Liver (tissue), 9 donors: Measurements from ENCODE around the gene ABHD12. TPM values are rescaled to one million over a fixed set of nuclear protein-coding genes. Genes with fewer than 3 reads are reported as not detected.

Experiments
- DNase-seq: peaks from one replicate; pipeline ENCODE4 v3.0.0-alpha.2; 2017; ENCODE audit warnings: low spot score
- H3K27ac ChIP-seq, 2 donors: one replicate each; pipeline ENCODE4 v1.7.0; 2013; ENCODE audit warnings: inconsistent platforms in 2 of 2, low read length in 2 of 2, control low read depth in 1 of 2, low read depth in 1 of 2, mild to moderate bottlenecking in 1 of 2
- H3K27me3 ChIP-seq, 4 donors: one replicate each; pipeline versions ENCODE4 v1.6.1 to v1.7.0; 2013; ENCODE audit warnings: low read length in 3 of 4, inconsistent platforms in 1 of 4, mild to moderate bottlenecking in 1 of 4, moderate library complexity in 1 of 4; ENCODE audit not compliant: control insufficient read depth in 4 of 4, insufficient read depth in 4 of 4
- H3K36me3 ChIP-seq, 4 donors: one replicate each; pipeline versions ENCODE4 v1.6.1 to v1.7.0; 2013; ENCODE audit warnings: low read length in 3 of 4, mild to moderate bottlenecking in 3 of 4, low read depth in 1 of 4, moderate library complexity in 1 of 4; ENCODE audit not compliant: control insufficient read depth in 4 of 4, insufficient read depth in 3 of 4
- H3K4me1 ChIP-seq, 4 donors: one replicate each; pipeline versions ENCODE4 v1.6.1 to v1.7.0; 2013; ENCODE audit warnings: low read length in 3 of 4, mild to moderate bottlenecking in 3 of 4, moderate library complexity in 1 of 4; ENCODE audit not compliant: control insufficient read depth in 4 of 4, insufficient read depth in 4 of 4
- H3K4me3 ChIP-seq, 3 donors: one replicate each; pipeline versions ENCODE4 v1.6.1 to v1.7.0; 2013; ENCODE audit warnings: low read length in 3 of 3, control low read depth in 1 of 3, low read depth in 1 of 3, mild to moderate bottlenecking in 1 of 3
- H3K9ac ChIP-seq, 2 donors: one replicate each; pipeline ENCODE4 v1.7.0; 2013; ENCODE audit warnings: low read length in 2 of 2, mild to moderate bottlenecking in 2 of 2, moderate library complexity in 2 of 2, control low read depth in 1 of 2, low read depth in 1 of 2
- H3K9me3 ChIP-seq, 4 donors: one replicate each; pipeline versions ENCODE4 v1.6.1 to v1.7.0; 2013; ENCODE audit warnings: low read length in 3 of 4; ENCODE audit not compliant: control insufficient read depth in 4 of 4
- EGR1 ChIP-seq, 2 donors: IDR thresholded peaks; 2 replicates each; pipeline ENCODE4 v1.6.1; 2016 to 2018; ENCODE audit warnings: antibody characterized with exemption in 2 of 2, low read depth in 2 of 2
- FOXA1 ChIP-seq: IDR thresholded peaks from 2 replicates; pipeline ENCODE4 v1.6.1; 2016; ENCODE audit warnings: antibody characterized with exemption
- FOXA2 ChIP-seq: IDR thresholded peaks from 2 replicates; pipeline ENCODE4 v1.6.1; 2016; ENCODE audit warnings: antibody characterized with exemption
- GABPA ChIP-seq, 2 donors: IDR thresholded peaks in 1 of 2; conservative IDR thresholded peaks in 1 of 2; 2 replicates each; pipeline ENCODE4 v1.6.1; 2016; ENCODE audit warnings: antibody characterized with exemption in 2 of 2, mild to moderate bottlenecking in 1 of 2, moderate library complexity in 1 of 2
- HNF4A ChIP-seq, 2 donors: conservative IDR thresholded peaks; 2 replicates each; pipeline ENCODE4 v1.6.1; 2016; ENCODE audit warnings: antibody characterized with exemption in 2 of 2, mild to moderate bottlenecking in 2 of 2
- HNF4G ChIP-seq: IDR thresholded peaks from 2 replicates; pipeline ENCODE4 v1.6.1; 2016; ENCODE audit warnings: antibody characterized with exemption
- JUND ChIP-seq, 2 donors: IDR thresholded peaks; 2 replicates each; pipeline ENCODE4 v1.6.1; 2016; ENCODE audit warnings: antibody characterized with exemption in 2 of 2
- NR2F2 ChIP-seq: IDR thresholded peaks from 2 replicates; pipeline ENCODE4 v1.6.1; 2016; ENCODE audit warnings: antibody characterized with exemption
- TAF1 ChIP-seq: conservative IDR thresholded peaks from 2 replicates; pipeline ENCODE4 v1.6.1; 2016; ENCODE audit warnings: antibody characterized with exemption, mild to moderate bottlenecking
- YY1 ChIP-seq: IDR thresholded peaks from 2 replicates; pipeline ENCODE4 v1.6.1; 2016; ENCODE audit warnings: antibody characterized with exemption, mild to moderate bottlenecking
- WGBS: extraction: QIAGEN DNeasy Blood & Tissue Kit; methylation state at CpG from one replicate; pipeline ENCODE4 v1.1.7; 2013; 5-methylcytosine and 5-hydroxymethylcytosine counted together
- polyA plus RNA-seq, 2 donors: library from polyadenylated mRNA; stranded (reverse) in 1 of 2; unstranded in 1 of 2; fragments of 200-250 nt in 1 of 2; fragments of >200 nt in 1 of 2; fragmentation: Nextera tagmentation in 1 of 2; extraction: Ambion mirVana in 1 of 2; gene quantifications; one replicate each; pipeline versions ENCODE4 v1.2.1 to v1.2.3, GENCODE V29; 2013 to 2015
- total RNA-seq, 2 donors: library from RNA; depleted of rRNA; stranded (reverse); fragments of >200 nt; gene quantifications; one replicate each; pipeline ENCODE4 v1.2.3, GENCODE V29; 2014
- TF ChIP-seq, protein P1 (sequence below): IDR thresholded peaks from 2 replicates; pipeline ENCODE4 v1.6.1; 2016; ENCODE audit warnings: antibody characterized with exemption
- TF ChIP-seq, protein P2 (sequence below): fragments of 150-350 bp; IDR thresholded peaks from 2 replicates; pipeline ENCODE4 v1.5.1; 2017; ENCODE audit warnings: improper control_type of control experiment, low read depth, low read length; ENCODE audit not compliant: missing input control
- TF ChIP-seq, protein P3 (sequence below): IDR thresholded peaks from 2 replicates; pipeline ENCODE4 v1.6.1; 2016; ENCODE audit warnings: antibody characterized with exemption
- donor health status: healthy.
- donor health status: healthy.
- donor health status: healthy.
- donor health status: healthy.
- donor health status: healthy.

Gene ABHD12
- total and polyA plus RNA-seq, 4 donors, result 11.1 to 15.4 (median 12.9) TPM

DNA sequence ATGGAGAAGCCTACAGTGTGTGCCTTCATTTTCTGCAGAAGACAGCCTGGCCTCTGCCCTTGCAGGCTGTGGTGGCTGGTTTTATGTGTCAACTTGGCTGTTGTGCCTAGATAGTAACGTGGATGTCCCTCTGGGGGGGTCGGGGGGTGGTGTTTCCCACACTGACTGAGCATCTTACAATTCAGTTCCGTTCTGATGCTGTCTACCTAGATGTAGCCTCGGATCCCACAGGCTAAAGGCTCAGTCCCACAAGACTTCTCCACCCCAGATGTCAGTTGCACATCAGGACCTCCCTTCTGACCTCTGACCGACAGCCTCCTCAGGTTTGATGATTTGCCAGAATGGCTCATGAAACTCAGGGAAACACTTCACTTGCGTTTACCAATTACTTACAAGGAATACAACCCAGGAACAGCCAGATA, 138.4 kb downstream of the ABHD12 start:
- no peak overlapping the region for H3K4me3 ChIP-seq
- H3K27me3 ChIP-seq, result no peaks in the 10 kb centered on the region
- WGBS, result 84% methylated on average over 6 of the region's 6 CpGs
- no peak overlapping the region for H3K9ac ChIP-seq
- no peaks in the 10 kb centered on the region for H3K36me3 ChIP-seq
- no peak for TF ChIP-seq FOXA1
- no peak for TF ChIP-seq HNF4A (conservative IDR thresholded peaks at IDR 0.05)
- no peak for TF ChIP-seq HNF4G
- TF ChIP-seq YY1, result no peak
- H3K27ac ChIP-seq, result no peak overlapping the region
- H3K4me1 ChIP-seq, result peaks cover 2 to 35% (median 11%) of the 10 kb centered on the region in 4 donors
- no peak for DNase-seq
- no peaks in the 10 kb centered on the region for H3K9me3 ChIP-seq

DNA sequence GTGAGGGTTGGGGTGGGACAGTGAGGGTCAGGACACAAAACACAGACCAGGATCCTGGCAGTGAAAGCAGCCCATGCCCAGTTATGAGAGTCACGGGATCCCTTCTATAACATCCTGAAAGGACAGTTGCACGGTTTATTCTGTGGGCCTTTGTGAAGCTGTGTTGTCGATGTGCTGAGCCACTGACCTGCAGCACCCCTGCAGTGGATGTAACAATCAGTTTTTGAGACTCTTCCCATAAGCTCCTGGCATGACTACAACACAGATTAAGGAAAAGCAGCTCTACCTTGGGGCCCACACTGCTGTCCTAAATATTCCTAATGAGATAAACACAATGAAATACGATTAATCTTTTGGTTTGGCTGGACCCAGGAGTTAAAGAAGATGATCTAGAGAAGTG, 139.1 kb downstream of the ABHD12 start:
- Histone ChIP-seq H3K27me3 (no peaks in the 10 kb centered on the region), H3K9me3 (no peaks in the 10 kb centered on the region), H3K4me3 (no peak overlapping the region), H3K36me3 (no peaks in the 10 kb centered on the region), H3K4me1 (peaks cover 3 to 36% (median 17%) of the 10 kb centered on the region in 4 donors), H3K27ac (no peak overlapping the region), H3K9ac (no peak overlapping the region)
- no peak for DNase-seq
- no peak for TF ChIP-seq TAF1
- TF ChIP-seq EGR1 (IDR thresholded peaks at IDR 0.05; ENCODE audit: low read depth in 2 of 2), result no peak
- no peak for TF ChIP-seq HNF4A (conservative IDR thresholded peaks at IDR 0.05)
- TF ChIP-seq, protein P1, sequence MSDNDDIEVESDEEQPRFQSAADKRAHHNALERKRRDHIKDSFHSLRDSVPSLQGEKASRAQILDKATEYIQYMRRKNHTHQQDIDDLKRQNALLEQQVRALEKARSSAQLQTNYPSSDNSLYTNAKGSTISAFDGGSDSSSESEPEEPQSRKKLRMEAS, result no peak
- TF ChIP-seq, protein P2, sequence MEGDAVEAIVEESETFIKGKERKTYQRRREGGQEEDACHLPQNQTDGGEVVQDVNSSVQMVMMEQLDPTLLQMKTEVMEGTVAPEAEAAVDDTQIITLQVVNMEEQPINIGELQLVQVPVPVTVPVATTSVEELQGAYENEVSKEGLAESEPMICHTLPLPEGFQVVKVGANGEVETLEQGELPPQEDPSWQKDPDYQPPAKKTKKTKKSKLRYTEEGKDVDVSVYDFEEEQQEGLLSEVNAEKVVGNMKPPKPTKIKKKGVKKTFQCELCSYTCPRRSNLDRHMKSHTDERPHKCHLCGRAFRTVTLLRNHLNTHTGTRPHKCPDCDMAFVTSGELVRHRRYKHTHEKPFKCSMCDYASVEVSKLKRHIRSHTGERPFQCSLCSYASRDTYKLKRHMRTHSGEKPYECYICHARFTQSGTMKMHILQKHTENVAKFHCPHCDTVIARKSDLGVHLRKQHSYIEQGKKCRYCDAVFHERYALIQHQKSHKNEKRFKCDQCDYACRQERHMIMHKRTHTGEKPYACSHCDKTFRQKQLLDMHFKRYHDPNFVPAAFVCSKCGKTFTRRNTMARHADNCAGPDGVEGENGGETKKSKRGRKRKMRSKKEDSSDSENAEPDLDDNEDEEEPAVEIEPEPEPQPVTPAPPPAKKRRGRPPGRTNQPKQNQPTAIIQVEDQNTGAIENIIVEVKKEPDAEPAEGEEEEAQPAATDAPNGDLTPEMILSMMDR, result no peak
- no peak for TF ChIP-seq GABPA (IDR thresholded peaks at IDR 0.05 in 1 of 2, conservative IDR thresholded peaks at IDR 0.05 in 1 of 2)
- no peak for TF ChIP-seq YY1
- WGBS, result 93% methylated on average over 4 of the region's 4 CpGs

DNA sequence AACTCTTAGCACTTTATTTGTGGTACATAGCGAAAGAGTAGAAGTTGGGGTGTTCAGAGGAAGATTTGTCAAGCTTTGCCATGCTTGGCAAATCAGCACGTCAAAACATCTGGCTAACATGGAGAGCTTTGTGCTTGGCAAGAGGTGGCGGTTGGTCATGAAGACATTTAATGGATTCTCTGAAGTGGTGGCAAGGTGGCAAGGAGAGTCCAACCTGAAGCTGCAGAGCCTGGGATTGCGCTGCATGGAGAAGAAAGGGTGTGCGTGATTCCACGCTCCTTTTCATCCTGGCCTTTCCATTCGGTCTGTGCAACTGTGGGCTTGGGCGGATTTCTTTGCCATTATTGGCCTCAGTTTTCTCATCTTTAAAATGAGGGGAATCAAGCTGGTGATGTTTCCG, 139.6 kb downstream of the ABHD12 start:
- H3K36me3 ChIP-seq, result no peaks in the 10 kb centered on the region
- no peak overlapping the region for H3K9ac ChIP-seq
- H3K27me3 ChIP-seq, result no peaks in the 10 kb centered on the region
- DNase-seq, result no peak
- no peak for TF ChIP-seq HNF4G
- no peak for TF ChIP-seq NR2F2
- TF ChIP-seq GABPA (IDR thresholded peaks at IDR 0.05 in 1 of 2, conservative IDR thresholded peaks at IDR 0.05 in 1 of 2), result no peak
- no peak for TF ChIP-seq JUND (IDR thresholded peaks at IDR 0.05)
- H3K4me3 ChIP-seq, result no peak overlapping the region
- 97% methylated on average over 9 of the region's 9 CpGs for WGBS
- H3K9me3 ChIP-seq, result no peaks in the 10 kb centered on the region
- no peak overlapping the region for H3K27ac ChIP-seq
- peaks cover 3 to 32% (median 18%) of the 10 kb centered on the region in 4 donors for H3K4me1 ChIP-seq

DNA sequence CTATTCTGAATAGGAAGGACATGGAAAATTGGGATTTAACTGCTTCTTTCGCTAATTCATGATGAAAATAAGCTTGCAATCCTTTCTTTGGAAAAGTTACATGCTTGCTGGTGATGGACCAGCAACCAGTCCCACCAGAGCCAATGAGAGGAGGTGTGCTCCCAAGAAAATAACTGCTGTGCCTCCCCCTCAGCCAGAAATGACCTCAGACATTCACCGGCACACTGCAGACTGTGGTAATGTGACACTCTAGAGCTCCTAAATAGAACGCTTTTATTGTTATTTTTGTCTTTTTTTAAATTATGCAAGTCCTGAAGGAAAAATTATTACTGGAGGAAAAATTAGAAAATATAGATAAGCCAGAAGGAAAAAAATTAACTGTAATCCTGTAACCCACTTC, 140.1 kb downstream of the ABHD12 start:
- Histone ChIP-seq H3K27me3 (no peaks in the 10 kb centered on the region), H3K27ac (no peak overlapping the region), H3K4me3 (no peak overlapping the region), H3K9me3 (no peaks in the 10 kb centered on the region), H3K9ac (no peak overlapping the region), H3K36me3 (no peaks in the 10 kb centered on the region), H3K4me1 (peaks cover 3 to 28% (median 16%) of the 10 kb centered on the region in 4 donors)
- TF ChIP-seq FOXA2 (no peak), EGR1 (IDR thresholded peaks at IDR 0.05; ENCODE audit: low read depth in 2 of 2) (no peak), YY1 (no peak), GABPA (IDR thresholded peaks at IDR 0.05 in 1 of 2, conservative IDR thresholded peaks at IDR 0.05 in 1 of 2) (no peak), HNF4A (conservative IDR thresholded peaks at IDR 0.05) (no peak)
- TF ChIP-seq, protein P3, sequence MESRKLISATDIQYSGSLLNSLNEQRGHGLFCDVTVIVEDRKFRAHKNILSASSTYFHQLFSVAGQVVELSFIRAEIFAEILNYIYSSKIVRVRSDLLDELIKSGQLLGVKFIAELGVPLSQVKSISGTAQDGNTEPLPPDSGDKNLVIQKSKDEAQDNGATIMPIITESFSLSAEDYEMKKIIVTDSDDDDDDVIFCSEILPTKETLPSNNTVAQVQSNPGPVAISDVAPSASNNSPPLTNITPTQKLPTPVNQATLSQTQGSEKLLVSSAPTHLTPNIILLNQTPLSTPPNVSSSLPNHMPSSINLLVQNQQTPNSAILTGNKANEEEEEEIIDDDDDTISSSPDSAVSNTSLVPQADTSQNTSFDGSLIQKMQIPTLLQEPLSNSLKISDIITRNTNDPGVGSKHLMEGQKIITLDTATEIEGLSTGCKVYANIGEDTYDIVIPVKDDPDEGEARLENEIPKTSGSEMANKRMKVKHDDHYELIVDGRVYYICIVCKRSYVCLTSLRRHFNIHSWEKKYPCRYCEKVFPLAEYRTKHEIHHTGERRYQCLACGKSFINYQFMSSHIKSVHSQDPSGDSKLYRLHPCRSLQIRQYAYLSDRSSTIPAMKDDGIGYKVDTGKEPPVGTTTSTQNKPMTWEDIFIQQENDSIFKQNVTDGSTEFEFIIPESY, result no peak
- no peak for DNase-seq
- 89% methylated on average over 3 of the region's 3 CpGs for WGBS
